Activated CD8-positive, alpha-beta T cell treated with anti-CD3 and anti-CD28 coated beads for 36 hours (primary cell): ENCODE results near the gene ABCA12. TPM values are rescaled to one million over a fixed set of nuclear protein-coding genes. Genes with fewer than 3 reads are reported as not detected.

Experiments used
- ATAC-seq: fragments of 200-7000 bp; cut with Tn5 transposase; one replicate; pipeline ENCODE4 v1.10.0; 2021; ENCODE audit warnings: mild to moderate bottlenecking, moderate library complexity
- CTCF ChIA-PET: fragments of 350-600 bp; sonication (Branson Sonifier 250); formaldehyde crosslinking; loops from one replicate; lab custom pipeline; 2021; ENCODE audit warnings: antibody characterized with exemption; lab: Charles Lee
- POLR2A ChIA-PET: fragments of 350-600 bp; sonication (Branson Sonifier 250); formaldehyde crosslinking; loops from one replicate; lab custom pipeline; 2021; ENCODE audit warnings: antibody characterized with exemption; lab: Charles Lee
- DNase-seq: peaks from one replicate; pipeline ENCODE4 v3.0.0-alpha.2; 2020
- H3K27ac Mint-ChIP-seq: one replicate; pipeline ENCODE4 v1.8.0; 2021; ENCODE audit warnings: mild to moderate bottlenecking, mixed read lengths
- H3K27me3 Mint-ChIP-seq: one replicate; pipeline ENCODE4 v1.8.0; 2021; ENCODE audit warnings: mixed read lengths
- H3K36me3 Mint-ChIP-seq: one replicate; pipeline ENCODE4 v1.8.0; 2021; ENCODE audit warnings: low read depth, mixed read lengths
- H3K4me1 Mint-ChIP-seq: one replicate; pipeline ENCODE4 v1.8.0; 2021; ENCODE audit warnings: low read depth, mixed read lengths
- H3K4me3 Mint-ChIP-seq: one replicate; pipeline ENCODE4 v1.8.0; 2021; ENCODE audit warnings: mild to moderate bottlenecking, moderate library complexity, mixed read lengths
- H3K9me3 Mint-ChIP-seq: one replicate; pipeline ENCODE4 v1.8.0; 2021; ENCODE audit warnings: mixed read lengths
- CTCF ChIP-seq: fragments of 200-600 bp; IDR thresholded peaks from one replicate; pipeline ENCODE4 v1.8.0; 2022; ENCODE audit warnings: antibody characterized with exemption, mild to moderate bottlenecking
- intact Hi-C: fragments of 100-400 bp; cut with micrococcal nuclease; formaldehyde crosslinking; loops from one replicate; pipeline ENCODE4 v1.10.0; 2022
- total RNA-seq, 2 experiments: library from RNA; stranded (reverse); gene quantifications; one replicate each; pipeline ENCODE4 v1.2.3, GENCODE V29; 2021

ABCA12 gene
- total RNA-seq, 2 experiments from 2014 or later, result not detected

GRCh38 chr2:214987261-214987660 lies 151.2 kb downstream of the ABCA12 start:
- no peak overlapping the region for H3K27ac Mint-ChIP-seq
- no peak overlapping the region for H3K4me3 Mint-ChIP-seq
- H3K27me3 Mint-ChIP-seq, result peaks cover 2% of the 10 kb centered on the region
- CTCF ChIA-PET, result no interaction called here
- no peaks in the 10 kb centered on the region for H3K9me3 Mint-ChIP-seq
- ATAC-seq, result no peak
- DNase-seq, result no peak
- POLR2A ChIA-PET, result no interaction called here
- no peaks in the 10 kb centered on the region for H3K4me1 Mint-ChIP-seq
- intact Hi-C loops, result no loop called here
- TF ChIP-seq CTCF, result no peak
- H3K36me3 Mint-ChIP-seq, result no peaks in the 10 kb centered on the region

- Mint-ChIP-seq H3K27me3 (peaks cover 2% of the 10 kb centered on the region), H3K4me1 (no peaks in the 10 kb centered on the region), H3K27ac (no peak overlapping the region), H3K4me3 (no peak overlapping the region), H3K9me3 (no peaks in the 10 kb centered on the region), H3K36me3 (no peaks in the 10 kb centered on the region)
- intact Hi-C loops, result no loop called here
- ChIA-PET POLR2A (no interaction called here), CTCF (no interaction called here)
- DNase-seq (no peak), ATAC-seq (no peak)
- TF ChIP-seq CTCF, result no peak
Observed at GRCh38 chr2:214985619-214986018, 152.8 kb downstream of the ABCA12 start.

- Mint-ChIP-seq H3K36me3 (no peaks in the 10 kb centered on the region), H3K9me3 (peaks cover 21% of the 10 kb centered on the region), H3K4me3 (no peak overlapping the region), H3K4me1 (no peaks in the 10 kb centered on the region), H3K27me3 (no peaks in the 10 kb centered on the region), H3K27ac (no peak overlapping the region)
- intact Hi-C loops, result no loop called here
- DNase-seq (no peak), ATAC-seq (no peak)
- CTCF ChIA-PET, result no interaction called here
- TF ChIP-seq CTCF, result no peak
- POLR2A ChIA-PET, result no interaction called here
Observed at GRCh38 chr2:214966420-214966819, 172.0 kb downstream of the ABCA12 start.

- ATAC-seq, result no peak
- POLR2A ChIA-PET, result no interaction called here
- Mint-ChIP-seq H3K9me3 (peaks cover 18% of the 10 kb centered on the region), H3K4me1 (no peaks in the 10 kb centered on the region), H3K36me3 (no peaks in the 10 kb centered on the region), H3K27me3 (no peaks in the 10 kb centered on the region), H3K27ac (no peak overlapping the region), H3K4me3 (no peak overlapping the region)
- CTCF ChIA-PET, result interaction anchor here (0.9 kb wide), 1 partner anchor 309 kb away, joined by 3 read pairs; no protein-coding TSS in a partner anchor
- TF ChIP-seq CTCF, result no peak
- DNase-seq, result no peak
- intact Hi-C loops, result no loop called here
Observed at GRCh38 chr2:214960677-214961076, 177.7 kb downstream of the ABCA12 start.

- H3K27ac Mint-ChIP-seq, result no peak overlapping the region
- H3K27me3 Mint-ChIP-seq, result no peaks in the 10 kb centered on the region
- H3K4me1 Mint-ChIP-seq, result no peaks in the 10 kb centered on the region
- POLR2A ChIA-PET, result no interaction called here
- no peak overlapping the region for H3K4me3 Mint-ChIP-seq
- intact Hi-C loops, result no loop called here
- ATAC-seq (no peak), DNase-seq (no peak)
- H3K36me3 Mint-ChIP-seq, result no peaks in the 10 kb centered on the region
- no peak for TF ChIP-seq CTCF
- H3K9me3 Mint-ChIP-seq, result no peaks in the 10 kb centered on the region
- CTCF ChIA-PET, result no interaction called here
Observed at GRCh38 chr2:214946949-214947348, 191.5 kb downstream of the ABCA12 start.
